ENCODE measurements around the gene PKP1.

PKP1 gene

DNA sequence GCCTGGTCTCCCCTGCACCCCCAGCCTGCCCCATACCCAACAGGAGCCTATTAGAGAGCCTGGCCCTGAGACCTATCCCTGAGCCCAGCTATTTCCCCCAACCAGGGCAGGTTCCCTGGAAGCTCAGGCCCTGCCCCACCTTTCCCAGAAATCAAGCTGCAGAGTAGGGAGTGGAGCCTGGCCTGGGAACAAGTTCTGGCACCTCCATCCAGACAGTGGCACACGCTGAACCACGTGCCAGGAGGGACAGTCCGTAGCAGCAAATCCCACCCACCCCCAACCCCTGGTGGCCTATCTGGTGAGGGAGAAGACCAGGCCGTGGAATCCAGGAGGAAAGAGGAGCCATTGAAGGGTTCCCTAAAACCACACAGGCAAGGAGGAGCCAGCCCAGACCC is 71.6 kb downstream of the PKP1 start:
- H3K4me3 ChIP-seq (ENCODE audit: low read depth, low read length), result no peak overlapping the region
- ChIA-PET CTCF (interaction anchor here (0.7 to 11.4 kb wide), 6 partner anchors 8 to 128 kb away, joined by 3 to 195 read pairs (median 8); no protein-coding TSS in a partner anchor), POLR2A (no interaction called here)
- TF ChIP-seq, protein P1, sequence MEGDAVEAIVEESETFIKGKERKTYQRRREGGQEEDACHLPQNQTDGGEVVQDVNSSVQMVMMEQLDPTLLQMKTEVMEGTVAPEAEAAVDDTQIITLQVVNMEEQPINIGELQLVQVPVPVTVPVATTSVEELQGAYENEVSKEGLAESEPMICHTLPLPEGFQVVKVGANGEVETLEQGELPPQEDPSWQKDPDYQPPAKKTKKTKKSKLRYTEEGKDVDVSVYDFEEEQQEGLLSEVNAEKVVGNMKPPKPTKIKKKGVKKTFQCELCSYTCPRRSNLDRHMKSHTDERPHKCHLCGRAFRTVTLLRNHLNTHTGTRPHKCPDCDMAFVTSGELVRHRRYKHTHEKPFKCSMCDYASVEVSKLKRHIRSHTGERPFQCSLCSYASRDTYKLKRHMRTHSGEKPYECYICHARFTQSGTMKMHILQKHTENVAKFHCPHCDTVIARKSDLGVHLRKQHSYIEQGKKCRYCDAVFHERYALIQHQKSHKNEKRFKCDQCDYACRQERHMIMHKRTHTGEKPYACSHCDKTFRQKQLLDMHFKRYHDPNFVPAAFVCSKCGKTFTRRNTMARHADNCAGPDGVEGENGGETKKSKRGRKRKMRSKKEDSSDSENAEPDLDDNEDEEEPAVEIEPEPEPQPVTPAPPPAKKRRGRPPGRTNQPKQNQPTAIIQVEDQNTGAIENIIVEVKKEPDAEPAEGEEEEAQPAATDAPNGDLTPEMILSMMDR (IDR thresholded peaks at IDR 0.05; ENCODE audit: insufficient read depth, low read length, missing control alignments), result no peak
- no peak for DNase-seq (ENCODE audit: low read depth, low spot score)

DNA sequence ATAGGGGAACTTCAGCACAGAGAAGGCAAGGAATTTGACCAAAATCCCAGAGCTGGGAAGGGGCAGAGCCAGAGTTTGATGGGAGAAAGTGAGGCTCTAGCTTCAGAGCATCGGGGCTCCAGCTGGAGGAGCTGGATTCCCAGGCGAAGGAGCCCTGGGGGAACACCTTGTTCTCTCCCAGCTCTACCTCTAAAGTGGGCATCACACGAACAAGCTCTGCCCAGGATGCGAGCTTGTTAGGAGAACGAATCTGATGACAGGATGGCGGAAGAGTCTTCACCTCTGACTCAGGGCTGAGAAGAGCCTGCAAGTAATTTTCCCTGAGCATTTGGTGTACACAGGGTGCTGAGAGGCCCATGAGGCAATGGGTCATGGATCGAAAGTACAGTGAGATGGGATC is 72.2 kb downstream of the PKP1 start:
- POLR2A ChIA-PET, result no interaction called here
- CTCF ChIA-PET, result interaction anchor here (1.7 to 11.4 kb wide), 4 partner anchors 8 to 101 kb away, joined by 3 to 195 read pairs (median 16); no protein-coding TSS in a partner anchor
- H3K4me3 ChIP-seq (ENCODE audit: low read depth, low read length), result no peak overlapping the region
- TF ChIP-seq, protein P1 (IDR thresholded peaks at IDR 0.05; ENCODE audit: insufficient read depth, low read length, missing control alignments), result no peak
- DNase-seq (ENCODE audit: low read depth, low spot score), result no peak

DNA sequence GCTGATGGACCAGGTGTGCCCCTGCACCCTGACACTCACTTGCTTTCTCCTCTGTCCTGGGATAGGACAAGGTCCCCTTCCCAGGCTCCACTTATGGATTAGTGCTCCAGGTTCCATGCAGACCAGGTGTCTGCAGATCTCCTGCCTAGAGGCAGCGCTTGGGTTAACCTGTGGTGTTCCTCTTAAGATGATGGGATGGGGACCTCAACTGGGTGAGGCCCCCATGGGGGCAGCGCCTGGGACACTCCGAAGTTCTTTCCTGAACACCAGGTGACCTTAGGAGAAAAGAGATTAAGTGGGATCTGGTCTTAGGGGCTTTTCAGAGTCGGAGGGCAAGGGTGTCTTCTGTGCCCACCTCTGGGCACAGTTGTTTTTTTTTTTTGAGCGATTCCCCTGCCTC is 72.9 kb downstream of the PKP1 start:
- H3K4me3 ChIP-seq (ENCODE audit: low read depth, low read length), result no peak overlapping the region
- CTCF ChIA-PET, result interaction anchor here (2.6 to 11.4 kb wide), 3 partner anchors 9 to 102 kb away, joined by 13 to 195 read pairs (median 19); no protein-coding TSS in a partner anchor
- DNase-seq (ENCODE audit: low read depth, low spot score), result no peak
- TF ChIP-seq, protein P1 (IDR thresholded peaks at IDR 0.05; ENCODE audit: insufficient read depth, low read length, missing control alignments), result no peak
- POLR2A ChIA-PET, result no interaction called here

DNA sequence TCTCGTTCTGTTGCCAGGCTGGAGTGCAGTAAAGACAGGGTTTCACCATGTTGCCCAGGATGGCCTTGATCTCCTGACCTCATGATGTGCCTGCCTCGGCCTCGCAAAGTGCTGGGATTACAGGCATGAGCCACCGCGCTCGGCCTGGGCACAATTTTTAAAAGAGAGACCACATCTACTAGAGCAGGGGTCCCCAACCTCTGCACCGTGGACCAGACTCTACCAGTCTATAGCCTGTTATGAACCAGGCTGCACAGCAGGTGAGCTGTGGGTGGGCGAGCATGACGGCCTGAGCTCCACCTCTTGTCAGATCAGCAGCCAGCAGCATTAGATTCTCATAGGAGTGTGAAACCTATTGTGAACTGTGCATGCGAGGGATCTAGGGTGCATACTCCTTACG is 73.4 kb downstream of the PKP1 start:
- TF ChIP-seq, protein P1 (IDR thresholded peaks at IDR 0.05; ENCODE audit: insufficient read depth, low read length, missing control alignments), result no peak
- POLR2A ChIA-PET, result no interaction called here
- no peak overlapping the region for H3K4me3 ChIP-seq (ENCODE audit: low read depth, low read length)
- CTCF ChIA-PET, result interaction anchor here (4.3 to 11.7 kb wide), 3 partner anchors 10 to 104 kb away, joined by 19 to 349 read pairs (median 195); no protein-coding TSS in a partner anchor
- no peak for DNase-seq (ENCODE audit: low read depth, low spot score)

DNA sequence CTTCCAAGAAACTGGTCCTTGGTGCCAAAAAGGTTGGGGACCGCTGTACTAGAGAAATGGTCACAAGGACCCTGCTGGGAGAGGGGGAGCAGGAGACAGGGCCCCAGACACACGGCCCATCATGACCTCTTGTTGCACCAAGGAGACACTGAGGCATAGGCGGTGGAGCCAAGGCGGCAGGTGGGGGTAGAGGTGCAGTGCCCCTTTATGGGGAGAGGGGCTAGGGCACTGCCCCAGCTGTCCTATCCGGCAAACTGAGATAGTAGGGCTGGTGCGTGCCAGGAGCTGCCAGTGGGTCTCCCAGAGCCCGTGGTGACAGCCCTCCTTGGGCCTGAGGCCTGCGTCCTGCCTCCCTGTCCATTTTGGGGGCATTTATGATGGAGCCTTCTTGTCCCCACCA is 73.9 kb downstream of the PKP1 start:
- TF ChIP-seq, protein P1 (IDR thresholded peaks at IDR 0.05; ENCODE audit: insufficient read depth, low read length, missing control alignments), result no peak
- CTCF ChIA-PET, result interaction anchor here (1.3 to 11.7 kb wide), 3 partner anchors 10 to 105 kb away, joined by 4 to 349 read pairs (median 195); no protein-coding TSS in a partner anchor
- H3K4me3 ChIP-seq (ENCODE audit: low read depth, low read length), result no peak overlapping the region
- DNase-seq (ENCODE audit: low read depth, low spot score), result no peak
- POLR2A ChIA-PET, result no interaction called here

DNA sequence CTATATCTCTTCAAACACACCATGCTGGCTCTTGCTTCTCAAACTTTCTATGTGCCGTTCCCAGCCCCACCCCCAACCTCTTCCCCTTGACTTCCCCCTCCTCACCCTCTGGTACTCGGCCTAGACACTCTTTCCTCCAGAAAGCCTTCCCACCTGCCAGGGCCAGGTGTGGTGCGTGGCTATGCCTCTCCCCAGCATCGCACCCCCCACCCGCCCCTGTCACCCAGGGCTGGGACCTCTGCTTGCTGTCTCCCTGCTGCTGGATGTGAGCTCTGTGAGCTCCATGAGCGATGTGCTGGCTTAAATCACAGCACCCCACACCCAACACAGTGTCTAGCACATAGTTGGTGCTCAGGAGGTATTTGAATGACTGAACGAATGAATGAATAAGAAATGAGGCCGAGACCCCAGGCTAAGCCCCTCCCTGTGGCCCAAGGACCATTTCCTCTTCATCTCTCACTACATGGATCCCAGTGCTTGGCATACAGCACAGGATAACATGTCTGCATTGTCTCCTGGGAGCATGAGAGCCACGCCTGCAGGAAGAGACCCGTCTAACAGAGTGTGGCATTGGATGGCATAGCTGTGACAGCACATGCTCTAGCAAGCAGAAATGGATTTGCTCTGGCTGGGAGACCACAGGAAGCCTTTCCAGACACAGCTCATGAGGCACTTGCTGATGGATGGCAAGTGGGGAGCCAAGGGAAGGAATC is 74.5 kb downstream of the PKP1 start:
- TF ChIP-seq, protein P1 (IDR thresholded peaks at IDR 0.05; ENCODE audit: insufficient read depth, low read length, missing control alignments), result no peak
- POLR2A ChIA-PET, result no interaction called here
- no peak overlapping the region for H3K4me3 ChIP-seq (ENCODE audit: low read depth, low read length)
- no peak for DNase-seq (ENCODE audit: low read depth, low spot score)
- CTCF ChIA-PET, result interaction anchor here (0.7 to 11.7 kb wide), 8 partner anchors 10 to 106 kb away, joined by 3 to 349 read pairs (median 5); partner anchors contain the start of gene TNNT2

Data from AG04449 (cell line).